Stimulated activated CD4-positive, alpha-beta T cell treated with anti-CD3 and anti-CD28 coated beads, Interleukin-15, amount 100 ng/mL, for 1 hour (primary cell): ENCODE measurements around the gene GDF7.

Experiments
- DNase-seq, 2 donors: peaks; one replicate each; pipeline ENCODE4 v3.0.0-alpha.2; 2020; ENCODE audit warnings: low read depth in 1 of 2, low spot score in 1 of 2

GDF7 gene

GRCh38 chr2:20627712-20628380 is 39.1 kb upstream of the GDF7 start:
- no peak for DNase-seq

GRCh38 chr2:20629181-20629580 is 37.8 kb upstream of the GDF7 start:
- no peak for DNase-seq

- no peak for DNase-seq
These were observed 37.3 kb upstream of the GDF7 start for GRCh38 chr2:20629581-20630171.

GRCh38 chr2:20630967-20631366 is 36.0 kb upstream of the GDF7 start:
- no peak for DNase-seq

GRCh38 chr2:20631617-20632307 is 35.2 kb upstream of the GDF7 start:
- no peak for DNase-seq

- DNase-seq = no peak
These were observed 34.4 kb upstream of the GDF7 start for GRCh38 chr2:20632446-20632990.

GRCh38 chr2:20633001-20633400 is 33.9 kb upstream of the GDF7 start:
- DNase-seq = no peak

GRCh38 chr2:20633794-20634506 is 33.0 kb upstream of the GDF7 start:
- no peak for DNase-seq

- no peak for DNase-seq
These were observed 32.3 kb upstream of the GDF7 start for GRCh38 chr2:20634507-20635112.

GRCh38 chr2:20635113-20635510 is 31.8 kb upstream of the GDF7 start:
- no peak for DNase-seq

GRCh38 chr2:20635675-20636584 is 31.0 kb upstream of the GDF7 start:
- DNase-seq = peak in 1 of 2 donors; percentile 19

- DNase-seq = no peak
These were observed 29.8 kb upstream of the GDF7 start for GRCh38 chr2:20637147-20637546.

GRCh38 chr2:20638014-20638413 is 28.9 kb upstream of the GDF7 start:
- DNase-seq = no peak

GRCh38 chr2:20638646-20639430 is 28.1 kb upstream of the GDF7 start:
- DNase-seq = no peak

GRCh38 chr2:20640411-20641122 is 26.4 kb upstream of the GDF7 start:
- DNase-seq = no peak

- DNase-seq = no peak
These were observed 25.6 kb upstream of the GDF7 start for GRCh38 chr2:20641123-20641985.

- peak; percentile 56 to 67 for DNase-seq
These were observed 24.6 kb upstream of the GDF7 start for GRCh38 chr2:20642055-20642971.
